Stimulated activated CD8-positive, alpha-beta memory T cell treated with anti-CD3 and anti-CD28 coated beads, Interleukin-12 subunit alpha, Interleukin-12 subunit beta, amount 100 ng/mL, for 4 hours (primary cell): ENCODE measurements around the gene CNTFR.

ENCODE experiments used
- DNase-seq: peaks from one replicate; pipeline ENCODE4 v3.0.0-alpha.2; 2020; ENCODE audit warnings: low read depth

Gene CNTFR

GRCh38 chr9:34572092-34572491, 17.4 kb downstream of the CNTFR start:
- no peak for DNase-seq

- no peak for DNase-seq
Measured at GRCh38 chr9:34571481-34571810, 18.1 kb downstream of the CNTFR start.

DNA sequence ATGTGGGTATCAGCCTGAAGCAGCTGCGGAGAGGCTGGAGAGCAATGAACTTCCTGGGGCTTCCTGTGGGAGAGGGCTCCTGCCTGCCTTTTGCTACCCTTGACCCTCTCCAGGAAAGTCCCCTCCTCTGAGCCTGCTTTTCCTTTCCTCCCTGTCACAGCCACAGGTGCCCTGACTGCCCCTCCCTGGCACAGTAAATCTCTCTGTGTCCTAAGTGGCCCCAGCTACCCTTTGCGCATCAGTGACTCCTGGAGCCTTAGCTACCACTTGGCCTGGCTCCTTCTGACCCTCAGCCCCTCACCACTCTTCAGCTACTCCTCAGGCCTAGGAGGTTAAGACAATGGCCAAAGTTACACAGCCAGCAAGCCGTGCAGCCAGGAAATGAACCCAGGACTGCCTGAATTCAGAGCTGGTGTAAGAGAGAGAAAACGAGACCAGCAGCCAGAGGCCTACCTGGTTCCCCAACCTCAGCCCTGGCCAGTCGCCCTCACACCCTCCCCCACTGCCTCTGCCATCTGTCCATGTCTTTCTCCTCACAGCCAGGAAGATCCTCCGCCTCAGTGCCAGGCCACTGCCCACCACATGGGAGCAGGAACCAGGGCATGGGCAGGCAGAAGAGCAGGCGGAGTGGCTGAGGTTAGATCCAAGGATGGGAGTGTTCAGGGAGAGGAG, 18.6 kb downstream of the CNTFR start:
- DNase-seq, result no peak

GRCh38 chr9:34570376-34570775, 19.1 kb downstream of the CNTFR start:
- no peak for DNase-seq

GRCh38 chr9:34568774-34569173, 20.8 kb downstream of the CNTFR start:
- no peak for DNase-seq

GRCh38 chr9:34568133-34568532, 21.4 kb downstream of the CNTFR start:
- no peak for DNase-seq

GRCh38 chr9:34566972-34567371, 22.6 kb downstream of the CNTFR start:
- DNase-seq, result no peak

GRCh38 chr9:34566322-34566721, 23.2 kb downstream of the CNTFR start:
- DNase-seq, result no peak

GRCh38 chr9:34565856-34566255, 23.7 kb downstream of the CNTFR start:
- DNase-seq, result no peak

- no peak for DNase-seq
Measured at GRCh38 chr9:34564617-34565016, 24.9 kb downstream of the CNTFR start.

DNA sequence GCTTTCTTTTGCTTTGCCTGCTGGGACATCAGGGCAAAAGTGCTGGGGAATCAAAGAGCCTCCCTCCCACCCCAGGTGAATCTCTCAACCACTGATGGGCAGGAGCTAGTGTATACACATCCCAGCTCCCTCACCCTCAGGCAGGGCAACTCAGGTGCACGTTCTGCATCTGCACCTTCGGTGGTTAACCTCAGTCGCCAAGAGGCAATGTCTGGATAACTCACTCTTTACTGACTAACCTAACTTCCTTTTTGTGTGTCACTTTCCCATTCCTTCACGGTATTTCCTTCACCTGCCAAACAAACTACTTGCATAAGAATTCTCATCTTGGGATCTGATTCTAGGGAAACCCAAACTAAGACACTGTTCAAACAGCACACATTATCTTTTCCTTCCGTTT, 26.3 kb downstream of the CNTFR start:
- no peak for DNase-seq

DNA sequence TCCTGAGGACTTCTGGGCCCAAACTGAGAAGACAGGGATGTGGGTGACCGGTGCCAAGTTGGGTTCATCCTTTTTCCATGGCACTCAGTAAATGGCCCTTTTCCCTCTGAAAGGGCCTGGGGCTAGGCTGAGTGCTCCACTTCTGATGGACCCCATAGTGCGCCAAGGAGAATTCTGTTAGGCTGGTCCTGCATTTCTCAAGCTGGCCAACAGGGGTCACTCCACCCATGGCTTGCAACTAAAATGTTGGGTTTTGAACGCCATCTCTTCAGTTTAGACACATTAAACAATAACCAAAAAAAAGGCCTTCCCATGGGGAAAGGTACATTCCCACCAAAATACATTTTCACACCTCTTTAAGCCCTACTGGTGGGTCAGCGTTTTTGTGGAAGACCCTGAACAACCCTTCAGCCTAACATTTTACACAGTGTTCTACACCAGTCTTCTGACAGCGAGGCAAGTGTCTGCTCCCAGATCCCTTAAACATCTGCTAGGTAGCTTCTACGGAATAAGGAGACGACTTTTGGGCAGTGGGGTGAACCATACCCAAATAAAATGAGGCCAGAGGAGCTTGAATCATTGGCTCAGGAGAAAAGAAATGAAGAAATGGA, 27.3 kb downstream of the CNTFR start:
- no peak for DNase-seq

DNA sequence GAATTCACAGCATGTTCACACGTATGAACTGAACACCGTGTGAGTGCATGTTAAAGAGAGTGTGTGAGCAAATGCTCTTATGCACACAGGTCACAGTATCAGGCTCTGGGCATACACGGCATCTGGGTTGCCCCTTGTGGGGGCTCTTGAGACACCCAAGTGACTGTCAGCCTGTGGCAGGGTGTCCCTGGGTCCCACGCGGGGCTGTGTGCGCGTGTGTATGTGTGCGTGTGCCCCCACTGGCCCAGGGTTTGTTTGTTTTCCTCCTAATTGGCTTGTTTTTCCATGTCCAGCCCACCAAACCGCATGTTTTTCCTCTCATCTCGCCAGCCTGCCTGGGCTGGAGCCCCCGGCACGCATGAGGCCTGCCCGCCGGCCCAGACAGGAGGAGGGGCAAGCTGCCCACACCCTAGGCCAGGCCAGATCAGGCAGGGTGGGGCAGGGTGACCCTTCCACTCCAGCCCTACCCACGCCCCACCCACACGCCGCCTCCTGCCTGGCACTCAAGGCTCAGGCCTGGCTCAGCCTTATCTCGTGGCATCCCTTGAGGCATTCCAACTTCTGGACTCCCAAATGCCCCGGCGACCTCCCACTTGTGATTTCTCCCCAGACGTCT, 28.8 kb downstream of the CNTFR start:
- no peak for DNase-seq

DNA sequence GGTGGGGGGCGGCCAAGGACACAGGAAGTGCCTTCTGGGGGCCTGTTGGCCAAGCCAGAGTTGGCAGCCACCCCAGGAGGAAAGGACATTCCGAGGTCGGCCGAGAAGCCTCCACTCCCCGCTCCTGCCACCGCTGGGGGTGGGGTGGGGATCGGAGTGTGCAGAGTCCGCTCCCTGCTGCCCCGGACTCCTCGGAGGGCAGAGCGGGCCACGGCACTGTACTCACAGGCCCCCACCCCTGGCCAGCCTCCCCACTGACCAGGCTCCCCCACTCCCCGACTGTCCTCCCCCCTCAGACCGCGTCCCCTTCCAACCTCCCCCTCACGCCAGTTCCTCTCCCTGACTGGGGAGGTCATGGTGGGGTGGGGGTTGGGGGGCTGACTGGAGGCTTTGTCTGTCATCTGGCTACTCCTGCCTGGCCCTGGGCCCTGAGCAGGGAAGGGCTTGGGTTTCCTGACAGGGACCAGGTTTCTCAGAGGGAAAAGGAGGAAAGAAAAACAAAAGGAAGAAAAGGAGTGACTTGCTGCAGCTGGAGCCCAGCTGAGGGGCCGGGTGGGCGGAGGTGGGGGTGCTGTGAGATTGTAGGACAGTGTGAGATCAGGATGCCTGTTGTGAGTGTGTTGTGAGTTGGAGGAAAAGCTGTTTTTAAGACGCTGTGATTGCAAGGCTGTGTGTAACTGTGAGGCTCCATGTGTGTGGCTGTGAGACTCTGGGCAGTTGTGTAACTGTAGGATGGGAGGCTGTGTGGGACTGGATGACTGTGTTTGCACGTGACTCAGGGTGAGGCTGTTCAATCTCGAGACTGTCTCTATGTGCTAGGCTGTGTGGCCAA, 29.7 kb downstream of the CNTFR start:
- DNase-seq, result no peak

DNA sequence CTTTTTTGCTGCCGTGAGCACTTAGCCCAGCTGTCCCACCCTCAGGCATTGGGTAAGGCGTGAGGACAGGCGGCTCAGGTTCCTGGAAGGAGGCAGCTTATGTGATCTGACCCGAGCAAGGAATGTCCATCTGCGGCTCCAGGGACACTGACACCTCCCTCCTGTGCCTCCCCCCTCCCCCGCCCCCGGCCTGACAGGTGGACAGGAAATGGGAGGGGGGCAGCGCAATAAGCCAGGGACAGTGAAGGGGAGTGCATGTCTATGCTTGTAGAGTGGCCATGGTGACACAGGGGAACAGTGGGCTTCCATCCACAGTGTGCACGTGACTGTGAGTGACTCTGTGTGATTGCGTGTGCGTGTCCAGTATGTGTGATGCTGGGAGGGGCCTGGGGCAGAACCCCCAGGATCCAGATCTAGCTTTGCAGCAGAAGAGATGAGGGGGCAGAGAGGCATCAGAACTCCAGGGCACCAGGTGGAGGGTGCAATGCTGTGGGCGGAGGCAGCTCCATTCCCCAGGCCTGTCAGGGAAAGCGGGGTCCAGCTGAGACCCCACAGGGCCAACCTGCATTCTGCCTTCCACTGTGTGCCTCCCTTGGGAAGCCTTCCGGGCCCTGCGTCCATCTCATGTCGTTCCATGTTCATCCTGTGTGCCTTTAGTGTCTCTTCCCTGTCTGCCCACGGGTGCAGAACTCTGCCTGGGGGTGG, 30.5 kb downstream of the CNTFR start:
- DNase-seq, result no peak

- DNase-seq, result no peak
Measured at GRCh38 chr9:34558364-34558763, 31.2 kb downstream of the CNTFR start.

- no peak for DNase-seq
Measured at GRCh38 chr9:34557426-34558321, 31.9 kb downstream of the CNTFR start.

DNA sequence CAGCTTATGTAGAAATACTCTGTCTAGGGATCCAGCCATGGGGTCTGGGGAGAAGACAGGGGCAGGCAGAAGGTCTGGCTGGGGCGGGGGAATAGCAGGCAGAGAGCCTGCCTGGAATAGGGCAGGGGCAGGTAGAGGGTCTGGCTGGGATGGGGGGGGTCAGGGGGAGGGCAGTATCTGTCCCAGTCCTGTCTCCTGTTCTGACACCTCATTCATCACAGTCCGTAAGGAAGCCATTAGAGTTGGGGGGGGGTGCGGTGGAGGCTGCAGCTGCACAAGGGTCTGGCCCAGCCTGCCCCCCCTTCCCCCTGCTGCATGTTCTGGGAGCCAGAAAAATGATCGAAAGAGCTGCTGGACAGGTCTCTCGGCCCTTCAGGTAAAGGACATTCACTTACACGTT, 32.6 kb downstream of the CNTFR start:
- no peak for DNase-seq

DNA sequence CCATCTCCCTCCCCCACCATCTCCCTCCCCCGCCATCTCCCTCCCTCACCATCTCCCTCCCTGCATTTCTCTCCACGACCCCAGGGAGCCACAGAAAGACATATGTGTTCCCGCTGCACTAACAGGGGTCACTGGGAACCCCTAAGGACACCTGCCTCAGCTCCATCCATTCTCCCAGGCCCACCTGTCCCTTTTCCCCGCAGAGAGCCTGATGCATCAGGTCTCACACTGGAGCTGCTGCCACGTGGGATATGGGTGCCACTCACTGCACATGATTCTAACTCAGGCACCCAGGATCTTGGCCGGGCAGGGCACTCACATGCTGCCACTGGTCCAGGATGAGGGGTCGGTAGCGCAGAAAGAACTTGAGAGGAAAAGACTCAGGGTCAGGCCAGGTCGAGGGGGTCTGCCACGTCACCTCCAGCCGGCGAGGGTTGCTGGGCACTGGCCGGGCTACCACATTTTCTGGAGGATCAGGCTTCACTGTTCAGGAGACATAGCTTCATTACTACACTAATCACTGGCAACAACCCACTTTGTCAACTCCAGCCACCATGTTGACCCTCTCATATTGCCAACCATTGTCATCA, 33.5 kb downstream of the CNTFR start:
- DNase-seq, result no peak

DNA sequence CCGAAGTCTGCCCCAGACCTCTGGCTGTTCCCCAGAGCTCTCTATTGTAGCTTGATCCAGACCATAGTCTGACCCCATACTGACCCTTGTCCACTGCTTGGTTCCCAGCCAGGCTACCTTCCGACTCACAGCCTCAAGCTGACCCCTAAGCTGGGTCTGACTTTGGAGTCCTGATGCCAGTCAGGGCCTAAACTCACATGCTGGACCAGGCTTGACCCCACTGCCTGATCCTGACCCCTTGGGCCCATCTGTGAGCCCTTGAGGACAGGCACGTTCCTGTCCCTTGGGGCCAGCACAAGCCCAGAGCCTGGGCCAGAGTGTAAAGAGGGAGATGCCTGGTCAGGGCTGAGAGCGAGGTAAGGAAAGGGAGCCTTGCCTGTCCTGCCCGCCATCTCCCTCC, 34.0 kb downstream of the CNTFR start:
- DNase-seq, result no peak

DNA sequence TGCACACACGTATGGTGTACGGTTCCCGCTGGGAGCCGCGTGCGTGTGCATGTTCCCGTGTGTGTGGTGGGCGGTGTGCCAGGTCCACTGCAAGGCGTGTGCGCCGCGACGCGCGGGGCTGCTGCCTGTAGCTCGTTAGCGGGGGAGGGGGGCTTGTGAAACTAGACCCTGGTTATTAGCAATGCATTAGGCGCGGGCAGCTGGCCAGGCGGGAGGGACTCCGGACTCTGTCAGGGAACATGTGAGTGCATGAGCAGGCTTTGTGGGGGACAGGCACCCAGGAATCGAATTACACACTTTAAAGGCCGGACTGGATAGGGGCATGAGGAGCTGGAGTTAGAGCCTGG, 34.5 kb downstream of the CNTFR start:
- DNase-seq, result no peak
